Measurements from ENCODE around the gene HTRA3.

Gene HTRA3

GRCh38 chr4:8276358-8277240 is 7.0 kb downstream of the HTRA3 start:
- no peak for DNase-seq (ENCODE audit: extremely low read depth, insufficient read length)
- no peak overlapping the region for H3K4me3 ChIP-seq (replicated peaks; ENCODE audit: low read depth, low read length)
- H3K27me3 ChIP-seq (replicated peaks; ENCODE audit: control insufficient read depth, insufficient read depth, low read length): peaks cover 1% of the 10 kb centered on the region
- H3K36me3 ChIP-seq (ENCODE audit: control insufficient read depth, insufficient read depth, low read length): no peaks in the 10 kb centered on the region
- TF ChIP-seq, protein P1, sequence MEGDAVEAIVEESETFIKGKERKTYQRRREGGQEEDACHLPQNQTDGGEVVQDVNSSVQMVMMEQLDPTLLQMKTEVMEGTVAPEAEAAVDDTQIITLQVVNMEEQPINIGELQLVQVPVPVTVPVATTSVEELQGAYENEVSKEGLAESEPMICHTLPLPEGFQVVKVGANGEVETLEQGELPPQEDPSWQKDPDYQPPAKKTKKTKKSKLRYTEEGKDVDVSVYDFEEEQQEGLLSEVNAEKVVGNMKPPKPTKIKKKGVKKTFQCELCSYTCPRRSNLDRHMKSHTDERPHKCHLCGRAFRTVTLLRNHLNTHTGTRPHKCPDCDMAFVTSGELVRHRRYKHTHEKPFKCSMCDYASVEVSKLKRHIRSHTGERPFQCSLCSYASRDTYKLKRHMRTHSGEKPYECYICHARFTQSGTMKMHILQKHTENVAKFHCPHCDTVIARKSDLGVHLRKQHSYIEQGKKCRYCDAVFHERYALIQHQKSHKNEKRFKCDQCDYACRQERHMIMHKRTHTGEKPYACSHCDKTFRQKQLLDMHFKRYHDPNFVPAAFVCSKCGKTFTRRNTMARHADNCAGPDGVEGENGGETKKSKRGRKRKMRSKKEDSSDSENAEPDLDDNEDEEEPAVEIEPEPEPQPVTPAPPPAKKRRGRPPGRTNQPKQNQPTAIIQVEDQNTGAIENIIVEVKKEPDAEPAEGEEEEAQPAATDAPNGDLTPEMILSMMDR (IDR thresholded peaks at IDR 0.05; ENCODE audit: insufficient read depth, low read length, poor library complexity, severe bottlenecking): no peak

DNA sequence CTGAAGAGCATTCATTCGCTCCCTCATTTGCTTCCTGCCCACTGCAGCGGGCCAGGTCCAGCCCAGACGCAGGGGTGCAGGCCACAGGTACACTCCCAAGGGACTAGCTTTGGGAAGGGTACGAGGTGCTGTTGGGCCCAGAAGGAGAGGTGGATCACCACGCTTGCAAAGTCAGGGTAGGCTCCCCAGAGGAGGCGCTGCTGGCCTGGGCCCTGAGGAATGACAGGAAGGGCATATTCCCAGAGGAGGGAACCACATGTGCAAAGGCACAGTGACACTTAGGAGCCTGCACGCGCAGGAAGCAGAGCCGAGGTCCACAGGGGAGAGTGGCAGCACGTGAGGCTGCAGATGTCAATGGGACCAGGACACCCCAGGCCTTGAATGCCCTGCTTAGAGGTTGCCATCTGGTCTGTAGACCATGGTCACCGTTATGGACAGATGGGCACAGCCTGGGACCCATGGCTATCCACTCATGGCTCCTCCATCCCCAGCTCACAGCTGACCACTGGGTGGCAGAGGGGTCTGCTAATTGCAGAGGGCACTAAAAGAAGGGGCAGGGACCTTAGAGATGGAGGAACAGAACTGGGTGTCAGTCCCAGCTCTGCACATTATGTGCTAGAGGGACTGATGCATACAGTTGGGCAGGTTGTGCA is 7.9 kb downstream of the HTRA3 start:
- Histone ChIP-seq H3K4me3 (replicated peaks; ENCODE audit: low read depth, low read length) (no peak overlapping the region), H3K36me3 (ENCODE audit: control insufficient read depth, insufficient read depth, low read length) (no peaks in the 10 kb centered on the region), H3K27me3 (replicated peaks; ENCODE audit: control insufficient read depth, insufficient read depth, low read length) (peaks cover 1% of the 10 kb centered on the region)
- TF ChIP-seq, protein P1 (IDR thresholded peaks at IDR 0.05; ENCODE audit: insufficient read depth, low read length, poor library complexity, severe bottlenecking): no peak
- DNase-seq (ENCODE audit: extremely low read depth, insufficient read length): no peak

- Histone ChIP-seq H3K36me3 (ENCODE audit: control insufficient read depth, insufficient read depth, low read length) (no peaks in the 10 kb centered on the region), H3K27me3 (replicated peaks; ENCODE audit: control insufficient read depth, insufficient read depth, low read length) (peaks cover 1% of the 10 kb centered on the region)
These were observed 8.4 kb downstream of the HTRA3 start for GRCh38 chr4:8278009-8278395.

GRCh38 chr4:8278421-8279287 is 9.1 kb downstream of the HTRA3 start:
- peaks cover 1% of the 10 kb centered on the region for H3K27me3 ChIP-seq (replicated peaks; ENCODE audit: control insufficient read depth, insufficient read depth, low read length)
- H3K36me3 ChIP-seq (ENCODE audit: control insufficient read depth, insufficient read depth, low read length): no peaks in the 10 kb centered on the region
- DNase-seq (ENCODE audit: extremely low read depth, insufficient read length): no peak
- H3K4me3 ChIP-seq (replicated peaks; ENCODE audit: low read depth, low read length): no peak overlapping the region
- TF ChIP-seq, protein P1 (IDR thresholded peaks at IDR 0.05; ENCODE audit: insufficient read depth, low read length, poor library complexity, severe bottlenecking): no peak

More at GRCh38 chr4:8278009-8278395, 8.4 kb downstream of the HTRA3 start:
- no peak overlapping the region for H3K4me3 ChIP-seq (replicated peaks; ENCODE audit: low read depth, low read length)
- no peak for DNase-seq (ENCODE audit: extremely low read depth, insufficient read length)
- TF ChIP-seq, protein P1 (IDR thresholded peaks at IDR 0.05; ENCODE audit: insufficient read depth, low read length, poor library complexity, severe bottlenecking): no peak

DNA sequence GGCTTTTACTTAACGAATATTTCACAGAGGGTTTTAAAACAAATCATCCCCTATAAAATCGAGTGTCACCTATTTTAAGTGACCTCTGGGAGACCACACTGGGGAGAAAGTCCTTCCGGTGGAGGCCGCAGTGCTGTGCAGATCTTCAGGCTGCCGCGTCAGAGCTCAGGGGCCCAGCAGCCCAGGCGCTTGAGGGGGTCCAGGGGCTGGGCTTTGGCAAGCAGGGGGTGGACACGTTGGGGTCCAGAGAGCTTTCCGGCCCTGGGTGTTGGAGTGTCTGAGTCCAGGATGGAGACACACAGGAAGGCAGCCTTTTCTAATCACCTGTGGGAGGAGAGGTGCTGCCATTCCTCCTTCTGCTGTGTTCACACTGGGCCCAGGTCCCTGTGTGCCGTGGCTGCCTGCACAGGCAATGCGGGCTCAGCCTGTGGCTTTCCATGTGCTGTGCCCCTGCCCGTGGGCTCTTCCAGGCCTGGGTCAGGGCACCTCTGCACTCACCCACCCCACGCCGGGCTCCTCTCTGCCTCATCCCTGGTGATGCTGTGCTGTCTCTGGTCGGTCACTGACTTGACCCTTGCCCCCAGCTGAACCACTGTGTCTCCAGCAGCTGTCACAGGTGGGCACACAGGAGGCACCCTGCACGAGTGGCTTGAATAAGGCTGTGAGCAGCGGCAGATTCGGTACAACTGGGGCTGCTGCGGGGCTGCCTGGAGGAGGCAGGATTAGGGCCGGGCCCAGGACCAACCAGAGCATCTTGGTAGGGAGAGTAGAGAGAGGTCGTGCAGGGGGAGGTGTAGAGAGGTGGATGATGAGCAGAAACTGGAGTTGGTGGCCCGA is 10.0 kb downstream of the HTRA3 start:
- Histone ChIP-seq H3K4me3 (replicated peaks; ENCODE audit: low read depth, low read length) (no peak overlapping the region), H3K36me3 (ENCODE audit: control insufficient read depth, insufficient read depth, low read length) (no peaks in the 10 kb centered on the region), H3K27me3 (replicated peaks; ENCODE audit: control insufficient read depth, insufficient read depth, low read length) (no peaks in the 10 kb centered on the region; the same call in 1 of the 2 replicates)
- TF ChIP-seq, protein P1 (IDR thresholded peaks at IDR 0.05; ENCODE audit: insufficient read depth, low read length, poor library complexity, severe bottlenecking): no peak
- no peak for DNase-seq (ENCODE audit: extremely low read depth, insufficient read length)
